ENCODE results near the gene RALGPS2.
"Not testable (repeated sequence)": the region's sequence is repeated elsewhere in the genome, so short reads cannot be mapped to it uniquely, and the experiment has no call there.

The RALGPS2 gene

GRCh38 chr1:178781533-178782330 is 56.7 kb downstream of the RALGPS2 start:
- DNase-seq (ENCODE audit: low read depth): no peak

DNA sequence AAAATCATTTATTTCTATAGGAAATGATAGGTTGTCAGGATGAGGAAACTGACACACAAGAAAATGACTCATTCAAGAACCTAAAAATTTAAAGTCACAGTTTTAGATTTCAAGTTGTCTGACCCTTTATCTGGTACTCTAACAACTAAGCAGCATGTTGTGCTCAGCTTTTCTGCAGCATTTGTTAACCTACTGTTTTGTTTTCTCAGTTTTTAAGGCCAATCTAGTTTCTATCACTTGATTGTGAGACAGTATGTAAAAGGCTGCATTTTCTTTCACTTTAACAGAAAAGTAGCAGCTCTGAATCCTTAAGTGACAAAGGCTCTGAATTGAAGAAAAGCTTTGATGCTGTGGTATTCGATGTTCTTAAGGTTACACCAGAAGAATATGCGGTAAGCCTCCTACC is 59.1 kb downstream of the RALGPS2 start:
- DNase-seq (ENCODE audit: low read depth): no peak

- DNase-seq (ENCODE audit: low read depth): no peak
Measured at GRCh38 chr1:178792394-178792793, 67.3 kb downstream of the RALGPS2 start.

GRCh38 chr1:178796013-178796412 is 71.0 kb downstream of the RALGPS2 start:
- no peak for DNase-seq (ENCODE audit: low read depth)

- DNase-seq (ENCODE audit: low read depth): no peak
Measured at GRCh38 chr1:178797590-178797989, 72.5 kb downstream of the RALGPS2 start.

DNA sequence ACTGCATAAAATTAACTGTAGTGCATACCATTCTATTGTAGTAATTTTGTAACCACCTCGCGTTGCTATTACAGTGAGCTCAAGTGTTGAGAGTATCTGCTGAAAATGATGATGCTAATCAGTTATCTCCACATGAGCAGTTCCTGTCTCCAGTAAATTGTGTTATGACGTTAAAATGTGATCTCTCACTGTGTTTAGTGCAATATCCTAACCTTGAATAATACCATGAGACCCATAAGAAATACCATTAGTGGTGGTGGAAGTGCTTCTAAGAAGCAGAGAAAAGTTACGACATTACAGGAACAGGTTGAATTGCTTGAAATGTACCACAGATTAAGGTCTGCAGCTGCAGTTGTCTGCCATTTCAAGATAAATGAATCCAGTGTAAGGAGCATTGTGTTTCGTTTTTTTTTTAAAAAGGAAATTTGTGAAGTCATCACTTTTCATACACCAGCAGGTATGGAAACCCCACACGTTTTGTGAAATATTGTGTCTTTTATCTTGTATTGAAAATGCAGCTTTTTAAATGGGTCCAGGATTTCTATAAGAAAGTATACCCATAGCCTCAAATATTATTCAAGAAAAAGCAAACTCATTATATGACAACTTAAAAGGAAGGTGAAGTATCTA is 73.3 kb downstream of the RALGPS2 start:
- no peak for DNase-seq (ENCODE audit: low read depth)

GRCh38 chr1:178802873-178803272 is 77.8 kb downstream of the RALGPS2 start:
- DNase-seq (ENCODE audit: low read depth): no peak

DNA sequence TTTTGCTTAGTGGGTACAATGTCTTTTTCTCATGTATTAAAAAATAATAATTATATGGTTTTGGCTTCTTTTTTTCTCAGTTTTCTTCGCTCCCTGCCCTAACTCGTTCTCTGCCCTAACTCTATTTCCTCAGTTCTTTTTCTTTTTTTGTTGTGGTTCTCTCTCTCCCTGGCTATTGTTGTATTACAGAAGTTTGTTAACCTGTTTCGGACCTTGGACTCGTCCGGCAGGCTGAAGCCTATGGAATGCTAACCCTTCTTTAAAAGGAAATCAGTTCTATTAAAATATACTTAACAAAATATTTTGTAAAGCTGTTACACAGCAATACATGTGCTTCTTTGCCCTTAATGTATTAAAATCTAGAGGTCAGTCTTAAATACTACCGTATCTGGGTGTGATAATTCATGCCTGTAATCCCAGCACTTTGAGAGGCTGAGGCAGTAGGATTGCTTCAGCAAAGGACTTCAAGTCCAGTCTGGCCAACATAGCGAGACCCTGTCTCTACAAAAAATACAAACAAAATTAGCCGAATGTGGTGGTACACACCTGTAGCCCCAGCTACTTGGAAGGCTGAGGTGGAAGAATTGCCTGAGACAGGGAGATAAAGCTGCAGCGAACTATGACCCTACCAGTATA is 81.7 kb downstream of the RALGPS2 start:
- DNase-seq (ENCODE audit: low read depth): no peak

DNA sequence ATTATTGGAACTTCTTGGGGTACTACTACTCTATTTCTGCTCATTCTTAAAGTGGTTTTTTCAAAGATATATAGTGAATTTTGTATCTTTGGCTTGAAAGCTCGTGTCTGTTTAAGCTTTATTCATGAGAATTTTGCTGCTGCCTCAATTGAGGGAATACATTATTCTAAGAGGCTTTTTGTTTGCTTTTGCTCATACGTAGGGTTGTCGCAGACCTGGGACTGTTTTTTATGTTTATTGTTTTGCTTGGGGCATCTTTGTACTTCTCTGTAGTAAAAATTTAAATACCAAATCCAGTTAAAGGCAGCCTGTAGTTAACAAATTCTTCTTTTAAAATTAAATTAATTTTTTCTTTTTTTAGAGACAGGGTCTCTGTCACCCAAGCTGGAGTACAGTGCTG is 83.5 kb downstream of the RALGPS2 start:
- no peak for DNase-seq (ENCODE audit: low read depth)

- DNase-seq (ENCODE audit: low read depth): no peak
Measured at GRCh38 chr1:178810585-178810984, 85.5 kb downstream of the RALGPS2 start.

GRCh38 chr1:178818416-178818815 is 93.4 kb downstream of the RALGPS2 start:
- DNase-seq (ENCODE audit: low read depth): no peak

DNA sequence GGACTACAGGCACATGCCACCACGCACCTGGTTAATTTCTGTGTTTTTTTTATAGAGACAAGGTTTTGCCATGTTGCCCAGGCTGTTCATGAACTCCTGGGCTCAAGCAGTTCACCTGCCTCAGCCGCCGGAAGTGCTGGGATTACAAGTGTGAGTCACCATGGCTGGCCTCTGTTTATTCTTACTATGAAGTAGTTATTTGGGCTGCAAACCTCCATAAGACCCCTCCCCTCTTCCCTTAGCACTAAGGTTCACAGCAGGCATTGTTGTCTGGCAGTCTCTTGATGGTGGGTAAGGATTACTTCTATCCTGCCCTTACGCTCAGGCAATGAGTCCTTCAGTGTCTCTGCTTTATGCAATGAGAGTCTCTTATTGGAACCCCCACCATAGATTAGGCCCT is 94.1 kb downstream of the RALGPS2 start:
- no peak for DNase-seq (ENCODE audit: low read depth)

GRCh38 chr1:178821134-178821866 is 96.3 kb downstream of the RALGPS2 start:
- DNase-seq (ENCODE audit: low read depth): no peak

GRCh38 chr1:178825167-178825566 is 100.1 kb downstream of the RALGPS2 start:
- no peak for DNase-seq (ENCODE audit: low read depth)

DNA sequence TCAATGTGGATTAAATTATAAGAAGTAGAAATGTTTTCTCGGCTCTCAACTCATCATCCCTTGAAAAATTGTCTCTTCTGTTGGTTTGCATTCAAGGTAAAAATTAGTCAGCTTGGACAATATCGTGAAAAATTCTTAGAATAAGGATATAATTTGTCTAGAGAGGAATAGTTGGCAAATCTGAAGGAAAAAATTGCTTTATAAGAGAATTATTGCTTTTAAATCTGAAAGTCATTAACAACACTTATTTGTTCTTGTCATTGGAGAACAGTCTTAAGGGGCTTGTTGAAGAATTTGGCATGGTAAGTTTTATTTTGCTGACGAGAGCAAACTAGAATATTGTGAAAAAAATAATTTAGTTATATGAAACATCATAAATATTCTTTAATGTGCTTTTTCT is 119.4 kb downstream of the RALGPS2 start:
- no peak for DNase-seq (ENCODE audit: low read depth)

DNA sequence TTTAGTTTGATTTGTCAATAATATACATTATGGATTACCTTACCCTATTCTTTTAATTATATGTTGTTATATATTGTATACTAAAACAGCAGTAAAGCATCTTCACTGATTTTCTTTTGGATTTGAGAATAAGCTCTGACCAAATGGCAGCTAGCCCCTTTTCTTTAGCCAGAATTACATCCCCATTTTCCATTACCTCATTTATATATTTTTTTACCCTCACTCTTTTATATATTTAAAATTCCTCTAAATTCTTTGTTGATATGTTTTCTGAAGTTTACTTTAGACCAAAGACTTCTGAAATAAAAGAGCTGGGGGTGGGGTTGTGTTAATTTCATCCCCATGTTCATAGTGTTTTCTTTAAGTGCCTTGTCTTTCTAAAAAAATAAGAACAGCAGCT is 121.3 kb downstream of the RALGPS2 start:
- DNase-seq (ENCODE audit: low read depth): no peak

GRCh38 chr1:178847396-178847849 is 122.4 kb downstream of the RALGPS2 start:
- DNase-seq (ENCODE audit: low read depth): no peak

GRCh38 chr1:178847919-178848318 is 122.9 kb downstream of the RALGPS2 start:
- DNase-seq (ENCODE audit: low read depth): not testable (repeated sequence)

DNA sequence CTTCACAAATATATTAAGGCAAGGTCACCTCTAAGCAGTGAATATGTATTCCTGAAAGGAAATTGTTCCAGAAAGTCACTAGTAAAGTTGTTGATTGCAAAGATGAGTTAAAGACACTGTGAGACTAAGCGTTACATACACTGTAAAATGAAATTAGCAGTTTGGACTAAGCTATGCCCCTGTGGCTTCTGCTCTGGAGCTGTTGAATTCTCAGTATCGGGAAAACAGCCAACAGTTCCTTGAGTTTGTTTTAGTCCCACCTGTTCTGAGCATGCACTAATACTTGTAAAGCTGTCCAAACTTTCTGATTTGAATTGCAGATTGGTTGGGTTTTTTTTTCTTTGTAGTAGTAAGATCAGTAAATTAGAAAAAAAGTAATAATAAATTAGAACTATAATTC is 124.9 kb downstream of the RALGPS2 start:
- DNase-seq (ENCODE audit: low read depth): no peak

- no peak for DNase-seq (ENCODE audit: low read depth)
Measured at GRCh38 chr1:178857126-178857525, 132.1 kb downstream of the RALGPS2 start.

GRCh38 chr1:178862416-178862815 is 137.4 kb downstream of the RALGPS2 start:
- DNase-seq (ENCODE audit: low read depth): no peak

GRCh38 chr1:178862864-178863263 is 137.8 kb downstream of the RALGPS2 start:
- DNase-seq (ENCODE audit: low read depth): no peak

All from activated T-helper 9 cell treated with anti-CD3 and anti-CD28 coated beads, Interleukin-2, amount 50 U/mL, for 16 hours (primary cell).